Ascending aorta (tissue), 2 donors: ENCODE data around the gene SLC43A1. TPM values are rescaled to one million over a fixed set of nuclear protein-coding genes. Genes with fewer than 3 reads are reported as not detected.

Experiments used
- DNase-seq, 2 donors: peaks; one replicate each; pipeline ENCODE4 v3.0.0-alpha.2; 2019; ENCODE audit warnings: low spot score in 2 of 2
- H3K27ac ChIP-seq, 2 donors: fragments of 200-600 bp; sonication (generic); one replicate each; pipeline ENCODE4 v1.5.1; 2016 to 2017; ENCODE audit warnings: mild to moderate bottlenecking in 1 of 2
- H3K27me3 ChIP-seq: fragments of 200-600 bp; sonication (generic); one replicate; pipeline ENCODE4 v1.5.1; 2017
- H3K36me3 ChIP-seq, 2 donors: fragments of 200-600 bp; sonication (generic); one replicate each; pipeline ENCODE4 v1.5.1; 2016
- H3K4me1 ChIP-seq, 2 donors: fragments of 200-600 bp; sonication (generic); one replicate each; pipeline ENCODE4 v1.5.1; 2016 to 2017; ENCODE audit warnings: mild to moderate bottlenecking in 1 of 2
- H3K4me3 ChIP-seq, 2 donors: fragments of 200-600 bp; sonication (generic); one replicate each; pipeline ENCODE4 v1.5.1; 2016 to 2017; ENCODE audit warnings: mild to moderate bottlenecking in 1 of 2
- H3K9me3 ChIP-seq, 2 donors: fragments of 200-600 bp; sonication (generic); one replicate each; pipeline ENCODE4 v1.5.1; 2016
- intact Hi-C: fragments of 100-400 bp; cut with DNase I; formaldehyde crosslinking; loops from one replicate; pipeline ENCODE4 v1.15.1; 2023
- total RNA-seq: library from RNA; depleted of rRNA; stranded (reverse); fragments of >200 nt; gene quantifications from one replicate; pipeline ENCODE4 v1.1.0, GENCODE V29; 2016
- TF ChIP-seq, protein P1 (sequence below), 3 experiments: fragments of 200-600 bp in 2 of 3; fragments of 450-650 bp in 1 of 3; sonication (generic) in 2 of 3; IDR thresholded peaks; one replicate each; pipeline ENCODE4 v1.5.1; 2016 to 2019; ENCODE audit warnings: antibody characterized with exemption in 3 of 3, mild to moderate bottlenecking in 1 of 3, moderate library complexity in 1 of 3

Gene SLC43A1
- total RNA-seq, 1 donor from 2014 or later = 18.4 TPM

DNA sequence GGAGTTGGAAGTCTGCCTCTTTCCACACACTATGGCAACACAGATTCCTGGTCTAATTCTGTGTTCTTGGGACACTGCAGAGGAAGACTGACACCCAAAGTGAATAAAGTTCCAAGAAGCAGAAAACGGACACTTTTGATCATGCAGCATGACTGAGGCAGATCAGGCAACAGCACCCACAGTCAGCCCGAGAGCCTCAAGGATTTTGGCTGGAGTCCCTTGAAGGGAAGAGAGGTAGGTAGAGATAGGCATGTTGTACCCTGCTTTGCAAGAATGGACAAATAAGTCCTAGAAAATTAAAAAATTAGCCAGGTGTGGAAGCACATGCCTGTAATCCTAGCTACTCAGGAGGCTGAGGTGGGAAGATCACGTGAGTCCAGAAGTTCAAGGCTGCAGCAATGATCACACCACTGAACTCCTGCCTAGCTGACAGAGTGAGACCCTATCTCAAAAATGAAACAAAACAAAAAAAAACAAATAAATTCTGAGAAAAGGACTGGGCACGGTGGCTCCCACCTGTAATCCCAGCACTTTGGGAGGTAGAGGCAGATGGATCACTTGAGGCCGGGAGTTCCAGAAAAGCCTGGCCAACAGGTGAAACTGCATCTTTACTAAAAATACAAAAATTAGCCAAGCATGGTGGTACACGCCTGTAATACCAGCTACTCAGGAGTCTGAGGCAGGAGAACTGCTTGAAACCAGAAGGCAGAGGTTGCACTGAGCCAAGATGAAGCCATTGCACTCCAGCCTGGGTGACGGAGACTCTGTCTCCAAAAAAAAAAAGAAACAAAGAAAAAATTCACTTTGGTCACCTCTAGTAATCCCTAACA, 6.9 kb downstream of the SLC43A1 start:
- no peaks in the 10 kb centered on the region for H3K27me3 ChIP-seq
- H3K4me1 ChIP-seq = peaks cover 0 to under 1% of the 10 kb centered on the region in 2 donors
- H3K27ac ChIP-seq = no peak overlapping the region
- no peak overlapping the region for H3K4me3 ChIP-seq
- no peaks in the 10 kb centered on the region for H3K9me3 ChIP-seq
- no peaks in the 10 kb centered on the region for H3K36me3 ChIP-seq
- no peak for DNase-seq
- TF ChIP-seq, protein P1, sequence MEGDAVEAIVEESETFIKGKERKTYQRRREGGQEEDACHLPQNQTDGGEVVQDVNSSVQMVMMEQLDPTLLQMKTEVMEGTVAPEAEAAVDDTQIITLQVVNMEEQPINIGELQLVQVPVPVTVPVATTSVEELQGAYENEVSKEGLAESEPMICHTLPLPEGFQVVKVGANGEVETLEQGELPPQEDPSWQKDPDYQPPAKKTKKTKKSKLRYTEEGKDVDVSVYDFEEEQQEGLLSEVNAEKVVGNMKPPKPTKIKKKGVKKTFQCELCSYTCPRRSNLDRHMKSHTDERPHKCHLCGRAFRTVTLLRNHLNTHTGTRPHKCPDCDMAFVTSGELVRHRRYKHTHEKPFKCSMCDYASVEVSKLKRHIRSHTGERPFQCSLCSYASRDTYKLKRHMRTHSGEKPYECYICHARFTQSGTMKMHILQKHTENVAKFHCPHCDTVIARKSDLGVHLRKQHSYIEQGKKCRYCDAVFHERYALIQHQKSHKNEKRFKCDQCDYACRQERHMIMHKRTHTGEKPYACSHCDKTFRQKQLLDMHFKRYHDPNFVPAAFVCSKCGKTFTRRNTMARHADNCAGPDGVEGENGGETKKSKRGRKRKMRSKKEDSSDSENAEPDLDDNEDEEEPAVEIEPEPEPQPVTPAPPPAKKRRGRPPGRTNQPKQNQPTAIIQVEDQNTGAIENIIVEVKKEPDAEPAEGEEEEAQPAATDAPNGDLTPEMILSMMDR (IDR thresholded peaks at IDR 0.05) = no peak
- intact Hi-C loops = no loop called here

- intact Hi-C loops = no loop called here
- H3K4me3 ChIP-seq = no peak overlapping the region
- TF ChIP-seq, protein P1 (IDR thresholded peaks at IDR 0.05) = no peak
- no peak overlapping the region for H3K27ac ChIP-seq
- no peaks in the 10 kb centered on the region for H3K9me3 ChIP-seq
- H3K27me3 ChIP-seq = no peaks in the 10 kb centered on the region
- DNase-seq = no peak
- no peaks in the 10 kb centered on the region for H3K4me1 ChIP-seq
- H3K36me3 ChIP-seq = no peaks in the 10 kb centered on the region
These were observed 9.0 kb downstream of the SLC43A1 start for GRCh38 chr11:57506522-57506921.

DNA sequence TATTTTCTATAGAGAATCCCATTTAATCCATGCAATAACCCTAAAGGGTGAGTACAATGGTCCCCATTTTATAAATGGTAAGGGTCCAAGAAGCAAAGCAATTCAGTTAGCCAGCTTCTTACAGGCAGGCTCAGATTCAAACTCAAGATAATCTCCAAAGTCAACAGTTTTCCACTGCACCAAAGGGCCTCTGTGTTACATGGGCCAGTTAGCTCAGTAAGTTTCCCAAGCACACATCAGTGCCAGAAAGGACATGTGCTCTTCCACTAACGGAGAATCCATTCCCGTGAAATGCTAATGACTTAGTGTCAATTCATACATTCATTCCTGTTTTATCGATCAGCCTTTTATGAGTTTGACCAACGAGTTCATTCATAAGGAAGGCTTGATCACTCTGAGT, 11.0 kb downstream of the SLC43A1 start:
- no peak for DNase-seq
- H3K4me3 ChIP-seq = no peak overlapping the region
- no peaks in the 10 kb centered on the region for H3K27me3 ChIP-seq
- no peaks in the 10 kb centered on the region for H3K36me3 ChIP-seq
- TF ChIP-seq, protein P1 (IDR thresholded peaks at IDR 0.05) = no peak
- intact Hi-C loops = no loop called here
- no peaks in the 10 kb centered on the region for H3K9me3 ChIP-seq
- no peak overlapping the region for H3K27ac ChIP-seq
- H3K4me1 ChIP-seq = peaks cover 0 to 5% of the 10 kb centered on the region in 2 donors

GRCh38 chr11:57502870-57503269, 12.6 kb downstream of the SLC43A1 start:
- Histone ChIP-seq H3K27me3 (no peaks in the 10 kb centered on the region), H3K9me3 (no peaks in the 10 kb centered on the region), H3K27ac (no peak overlapping the region), H3K36me3 (no peaks in the 10 kb centered on the region), H3K4me1 (peaks cover 4 to 12% of the 10 kb centered on the region in 2 donors), H3K4me3 (no peak overlapping the region)
- DNase-seq = no peak
- intact Hi-C loops = no loop called here
- TF ChIP-seq, protein P1 (IDR thresholded peaks at IDR 0.05) = no peak

- TF ChIP-seq, protein P1 (IDR thresholded peaks at IDR 0.05) = no peak
- peaks cover 4 to 12% of the 10 kb centered on the region in 2 donors for H3K4me1 ChIP-seq
- H3K9me3 ChIP-seq = no peaks in the 10 kb centered on the region
- H3K4me3 ChIP-seq = no peak overlapping the region
- H3K27me3 ChIP-seq = no peaks in the 10 kb centered on the region
- no peaks in the 10 kb centered on the region for H3K36me3 ChIP-seq
- DNase-seq = no peak
- H3K27ac ChIP-seq = no peak overlapping the region
- intact Hi-C loops = no loop called here
These were observed 13.1 kb downstream of the SLC43A1 start for GRCh38 chr11:57502376-57502775.
